DMS114 treated with DMSO at 0.1 percent for 48 hours (cell line): ENCODE measurements around the gene CA6.
"Not testable (repeated sequence)": the region's sequence is repeated elsewhere in the genome, so short reads cannot be mapped to it uniquely, and the experiment has no call there.

Experiments used
- DNase-seq: peaks from one replicate; lab custom pipeline; 2025; ENCODE audit not compliant: unreplicated experiment; lab: John Stamatoyannopoulos, UW

CA6 gene

DNA sequence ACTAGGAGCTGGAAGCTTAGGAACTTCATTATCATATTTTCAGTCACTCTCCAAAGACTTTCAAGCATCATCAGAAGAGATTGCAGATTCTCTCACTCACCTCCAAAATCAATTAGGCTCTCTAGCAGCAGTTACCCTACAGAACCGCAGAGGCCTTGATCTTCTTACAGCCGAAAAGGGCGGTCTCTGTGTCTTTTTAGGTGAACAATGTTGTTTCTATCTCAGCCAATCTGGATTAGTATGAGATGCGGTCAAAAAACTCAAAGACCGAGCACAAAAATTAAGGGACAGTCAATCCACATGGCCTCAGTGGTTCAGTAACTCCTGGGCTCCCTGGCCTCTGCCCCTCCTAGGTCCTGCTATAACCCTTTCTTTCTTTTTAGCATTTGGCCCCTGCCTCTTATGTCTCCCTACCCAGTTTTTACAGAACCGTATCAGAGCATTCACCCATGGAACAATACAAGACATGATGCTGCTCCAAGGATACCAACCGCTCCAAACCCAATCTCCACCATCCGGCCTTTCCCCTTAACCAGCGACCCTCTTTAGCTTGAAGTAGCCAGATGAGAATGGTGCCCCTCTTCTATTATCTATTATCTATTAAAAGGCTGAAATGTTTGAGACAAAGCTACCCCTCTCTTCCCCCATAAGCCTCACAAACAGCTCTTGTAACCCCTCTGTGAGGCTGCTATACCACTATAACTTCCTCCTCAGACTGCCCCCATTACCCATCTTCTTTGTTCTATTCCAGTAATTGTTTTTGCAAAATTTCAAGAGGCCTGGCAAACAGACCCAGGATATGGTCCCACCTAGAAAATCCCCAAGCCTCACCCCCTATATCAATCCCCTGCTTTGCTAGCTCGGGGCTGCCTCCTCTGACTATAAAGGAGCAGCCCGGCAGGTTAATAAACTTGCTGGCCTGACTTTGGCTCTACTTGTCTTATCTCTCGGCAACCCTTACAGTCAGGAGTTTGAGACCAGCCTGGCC, 18.7 kb upstream of the CA6 start:
- DNase-seq, result no peak

DNA sequence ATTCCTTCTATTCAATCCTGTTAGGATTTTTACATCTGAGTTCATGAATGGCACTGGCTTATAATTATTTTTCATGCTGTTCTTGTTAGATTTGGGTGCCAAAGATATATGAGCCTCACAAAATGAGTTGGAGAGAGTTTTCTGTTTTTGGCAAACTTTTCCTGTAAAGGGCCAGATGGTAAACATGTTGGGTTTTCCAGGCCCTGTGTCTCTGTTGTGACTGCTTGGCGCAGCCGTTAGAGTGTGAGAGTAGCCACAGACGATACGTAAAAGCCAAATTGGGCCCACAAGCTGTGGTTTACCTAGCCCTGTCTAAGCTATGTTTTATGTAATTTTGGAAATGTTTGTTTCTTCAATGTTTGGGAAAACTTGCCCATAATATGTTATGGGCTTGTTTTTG, 15.6 kb upstream of the CA6 start:
- no peak for DNase-seq

- DNase-seq, result not testable (repeated sequence)
These were observed 8.6 kb upstream of the CA6 start for GRCh38 chr1:8937051-8937450.

- DNase-seq, result no peak
These were observed 8.0 kb upstream of the CA6 start for GRCh38 chr1:8937701-8938100.

- no peak for DNase-seq
These were observed 7.3 kb upstream of the CA6 start for GRCh38 chr1:8938232-8938999.

DNA sequence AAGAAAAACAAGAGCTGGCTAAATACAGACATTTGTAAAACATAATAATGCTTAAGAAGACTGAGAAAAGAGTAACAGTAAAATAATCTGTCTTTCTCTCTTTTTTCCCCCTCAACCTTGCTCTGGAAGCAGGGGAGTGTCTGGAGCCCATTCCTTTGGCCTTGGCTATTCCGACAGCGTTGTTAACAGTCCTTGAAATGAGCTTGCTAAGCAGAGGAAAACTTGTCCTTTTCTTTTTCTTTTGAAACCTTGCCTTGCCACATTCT, 6.7 kb upstream of the CA6 start:
- no peak for DNase-seq

- DNase-seq, result no peak
These were observed 6.2 kb upstream of the CA6 start for GRCh38 chr1:8939362-8939995.

- no peak for DNase-seq
These were observed 3.8 kb upstream of the CA6 start for GRCh38 chr1:8941906-8942305.

- no peak for DNase-seq
These were observed 1.9 kb upstream of the CA6 start for GRCh38 chr1:8943498-8944405.

GRCh38 chr1:8947127-8947691, 1.5 kb downstream of the CA6 start:
- no peak for DNase-seq

GRCh38 chr1:8950309-8950708, 4.6 kb downstream of the CA6 start:
- no peak for DNase-seq

DNA sequence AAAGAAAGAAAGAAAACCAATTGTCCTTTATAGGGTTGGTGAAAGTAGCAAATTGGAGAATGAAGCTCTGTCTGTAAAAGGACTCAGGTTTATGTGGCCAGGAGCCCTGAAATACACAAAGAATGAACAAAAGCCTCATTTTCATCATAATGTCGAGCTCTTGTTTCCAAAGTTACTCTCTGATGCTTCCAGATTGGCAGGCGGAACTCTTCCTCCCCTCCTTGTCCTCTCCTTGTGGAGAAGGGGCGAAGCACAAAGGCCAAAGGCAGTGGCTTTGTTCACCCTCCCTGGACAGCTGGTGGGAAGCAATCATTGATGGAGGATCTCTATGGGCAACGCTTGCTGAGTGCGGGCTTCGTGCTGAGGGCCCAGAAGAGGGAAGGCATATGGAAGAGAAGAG, 5.6 kb downstream of the CA6 start:
- no peak for DNase-seq

GRCh38 chr1:8955406-8955805, 9.7 kb downstream of the CA6 start:
- DNase-seq, result no peak

DNA sequence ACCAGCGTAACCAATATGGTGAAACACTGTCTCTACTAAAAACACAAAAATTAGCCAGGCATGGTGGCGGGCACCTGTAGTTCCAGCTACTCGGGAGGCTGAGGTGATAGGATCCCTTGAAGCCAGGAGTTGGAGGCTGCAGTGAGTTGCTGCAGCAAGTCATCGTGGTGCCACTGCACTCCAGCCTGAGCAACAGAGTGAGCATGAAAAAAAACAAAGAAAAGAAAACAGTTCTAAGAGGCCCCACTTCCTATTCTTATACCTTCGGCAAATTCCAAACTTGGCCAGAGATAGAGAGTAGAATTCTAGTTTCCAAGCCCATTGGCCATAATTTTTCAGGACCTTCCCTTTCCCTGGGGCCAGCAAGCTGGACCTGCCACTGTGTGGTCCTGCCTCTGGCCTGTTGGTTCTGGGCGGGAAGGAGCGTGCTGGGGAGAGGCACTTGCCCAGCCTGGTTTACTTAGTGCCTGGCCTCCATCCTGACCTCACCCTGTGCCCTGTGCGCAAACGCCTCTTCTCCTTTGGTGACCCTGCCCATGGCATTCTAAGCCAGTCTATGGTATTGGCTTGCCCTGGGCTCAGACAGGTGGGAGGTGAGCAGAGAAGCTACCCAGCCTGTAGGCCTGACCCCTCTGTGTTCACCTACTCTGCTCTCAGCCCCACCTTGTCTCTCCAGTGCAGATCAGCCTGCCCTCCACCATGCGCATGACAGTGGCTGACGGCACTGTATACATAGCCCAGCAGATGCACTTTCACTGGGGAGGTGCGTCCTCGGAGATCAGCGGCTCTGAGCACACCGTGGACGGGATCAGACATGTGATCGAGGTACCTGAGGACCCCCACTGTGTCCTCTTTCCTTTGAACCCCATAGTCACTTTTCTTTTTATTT, 11.0 kb downstream of the CA6 start:
- no peak for DNase-seq

DNA sequence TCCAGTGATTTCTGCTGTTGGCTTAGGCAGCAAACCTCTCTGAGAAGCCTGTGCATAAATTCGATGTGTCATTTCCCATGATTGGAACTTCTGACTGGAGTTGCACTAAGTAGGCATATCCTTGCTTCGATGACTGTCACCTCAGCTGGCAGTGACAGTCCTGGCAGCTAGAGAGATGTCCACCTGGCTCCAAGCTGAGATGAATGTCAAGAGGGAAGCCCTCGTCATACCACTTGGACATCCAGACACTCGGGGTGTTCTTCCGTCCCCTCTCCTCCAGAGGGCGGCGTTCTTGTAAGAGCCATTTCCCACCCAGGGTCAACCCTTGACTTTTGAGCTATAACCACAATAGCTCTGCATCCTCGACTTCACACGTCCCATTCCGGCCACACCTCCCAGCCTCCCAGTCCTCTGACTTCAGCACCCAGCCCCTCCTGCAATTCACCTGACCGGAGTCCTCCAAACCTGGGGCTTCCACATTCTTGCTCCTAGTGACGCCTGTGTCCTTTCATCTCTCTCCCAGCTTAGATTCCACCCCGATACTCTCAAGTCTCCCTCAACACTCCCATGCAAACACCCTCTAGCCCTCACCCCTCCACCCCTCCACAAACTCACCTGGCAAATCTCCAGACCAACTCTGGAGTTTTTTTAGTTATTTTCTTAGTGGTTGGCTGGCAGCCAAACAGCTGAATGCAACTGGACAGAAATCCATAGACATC, 17.3 kb downstream of the CA6 start:
- no peak for DNase-seq

GRCh38 chr1:8963963-8964362, 18.3 kb downstream of the CA6 start:
- DNase-seq, result no peak

- DNase-seq, result no peak
These were observed 19.6 kb downstream of the CA6 start for GRCh38 chr1:8965121-8965820.

DNA sequence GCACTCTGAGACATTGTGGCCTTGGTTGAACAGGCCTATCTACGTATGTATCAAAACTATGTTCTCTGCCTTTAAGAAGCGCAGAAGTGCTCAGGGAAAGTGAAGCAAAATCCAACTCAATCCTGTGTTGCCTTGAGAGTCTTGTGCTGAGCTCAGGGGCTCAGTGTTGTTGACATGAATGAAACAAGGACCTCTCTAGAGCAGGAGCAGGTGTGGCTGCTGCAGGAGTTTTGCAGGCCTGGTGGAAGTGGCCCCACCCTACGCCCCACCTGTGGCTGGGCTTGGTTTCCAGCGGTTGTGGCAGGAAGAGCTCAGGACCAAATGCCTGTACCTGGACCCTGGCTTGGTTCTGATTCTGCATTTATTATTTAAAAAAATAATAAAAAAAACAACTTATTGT, 20.9 kb downstream of the CA6 start:
- no peak for DNase-seq
